WTC11 (cell line): ENCODE measurements around the gene CPHXL2. TPM values are rescaled to one million over a fixed set of nuclear protein-coding genes. Genes with fewer than 3 reads are reported as not detected.

Experiments used
- ATAC-seq: fragments of 200-7000 bp; cut with Tn5 transposase; 2 replicates; pipeline ENCODE4 v1.10.0; 2021; ENCODE audit warnings: mild to moderate bottlenecking, moderate library complexity
- CTCF ChIA-PET: fragments of 300-600 bp; sonication (Branson Sonifier 250); formaldehyde crosslinking; loops from one replicate; lab custom pipeline; 2021; ENCODE audit warnings: antibody characterized with exemption; lab: Charles Lee
- POLR2A ChIA-PET: fragments of 350-600 bp; sonication (Branson Sonifier 250); formaldehyde crosslinking; loops from one replicate; lab custom pipeline; 2021; ENCODE audit warnings: antibody characterized with exemption; lab: Charles Lee
- DNase-seq: peaks from one replicate; pipeline ENCODE4 v3.0.0; 2021; ENCODE audit warnings: low spot score
- H3K27ac Mint-ChIP-seq: 2 replicates; pipeline ENCODE4 v1.8.0; 2021; ENCODE audit warnings: mixed read lengths
- H3K27me3 Mint-ChIP-seq: 2 replicates; pipeline ENCODE4 v1.8.0; 2021; ENCODE audit warnings: low read depth, mild to moderate bottlenecking, moderate library complexity, mixed read lengths
- H3K36me3 Mint-ChIP-seq: 2 replicates; pipeline ENCODE4 v1.8.0; 2021; ENCODE audit warnings: mixed read lengths
- H3K4me1 Mint-ChIP-seq: 2 replicates; pipeline ENCODE4 v1.8.0; 2022; ENCODE audit warnings: mixed read lengths
- H3K4me3 Mint-ChIP-seq: 2 replicates; pipeline ENCODE4 v1.8.0; 2021; ENCODE audit warnings: mild to moderate bottlenecking, moderate library complexity, mixed read lengths
- H3K9me3 Mint-ChIP-seq: 2 replicates; pipeline ENCODE4 v1.8.0; 2021; ENCODE audit warnings: mixed read lengths
- GABPB1 ChIP-seq: sonication (generic); formaldehyde crosslinking; IDR thresholded peaks from 2 replicates; pipeline ENCODE4 v1.8.1; 2023; ENCODE audit warnings: mild to moderate bottlenecking, missing genetic modification reagents
- GTF2I ChIP-seq: fragments of 250-450 bp; sonication (Bioruptor Pico); conservative IDR thresholded peaks from 2 replicates; pipeline ENCODE4 v1.4.0; 2021; ENCODE audit warnings: mild to moderate bottlenecking
- NR2C2 ChIP-seq: sonication (generic); formaldehyde crosslinking; IDR thresholded peaks from 2 replicates; pipeline ENCODE4 v1.8.0; 2022; ENCODE audit warnings: mild to moderate bottlenecking, missing genetic modification reagents
- NR3C1 ChIP-seq: sonication (generic); formaldehyde crosslinking; conservative IDR thresholded peaks from 2 replicates; pipeline ENCODE4 v1.8.1; 2023; ENCODE audit warnings: low read depth, mild to moderate bottlenecking, missing genetic modification reagents
- SMAD3 ChIP-seq: sonication (generic); formaldehyde crosslinking; IDR thresholded peaks from 2 replicates; pipeline ENCODE4 v1.8.0; 2022; ENCODE audit warnings: missing genetic modification reagents, mild to moderate bottlenecking, borderline replicate concordance
- SP1 ChIP-seq: sonication (generic); formaldehyde crosslinking; conservative IDR thresholded peaks from 2 replicates; pipeline ENCODE4 v1.8.1; 2022; ENCODE audit warnings: missing genetic modification reagents
- TEAD4 ChIP-seq: sonication (generic); formaldehyde crosslinking; IDR thresholded peaks from 2 replicates; pipeline ENCODE4 v1.8.0; 2022; ENCODE audit warnings: mild to moderate bottlenecking, missing genetic modification reagents
- ZNF317 ChIP-seq: sonication (generic); formaldehyde crosslinking; IDR thresholded peaks from 2 replicates; pipeline ENCODE4 v1.8.1; 2023; ENCODE audit warnings: low read depth, mild to moderate bottlenecking, moderate library complexity, missing genetic modification reagents, borderline replicate concordance
- ZNF416 ChIP-seq: fragments of 250-450 bp; sonication (Bioruptor Pico); IDR thresholded peaks from 2 replicates; pipeline ENCODE4 v1.9.0; 2021; ENCODE audit warnings: mild to moderate bottlenecking, inconsistent platforms
- total RNA-seq: library from RNA; stranded (reverse); gene quantifications from 3 replicates; pipeline ENCODE4 v1.2.3, GENCODE V29; 2021
- TF ChIP-seq, protein P1 (sequence below): fragments of 250-450 bp; sonication (Bioruptor Pico); conservative IDR thresholded peaks from 2 replicates; pipeline ENCODE4 v1.9.0; 2021; ENCODE audit warnings: mild to moderate bottlenecking
- TF ChIP-seq, protein P2 (sequence below): sonication (generic); formaldehyde crosslinking; IDR thresholded peaks from 2 replicates; pipeline ENCODE4 v1.8.1; 2022; ENCODE audit warnings: missing genetic modification reagents, borderline replicate concordance
- TF ChIP-seq, protein P3 (sequence below): sonication (generic); formaldehyde crosslinking; conservative IDR thresholded peaks from 2 replicates; pipeline ENCODE4 v1.8.1; 2022; ENCODE audit warnings: mild to moderate bottlenecking, missing genetic modification reagents
- TF ChIP-seq, protein P4 (sequence below): fragments of 250-450 bp; sonication (Bioruptor Pico); IDR thresholded peaks from 2 replicates; pipeline ENCODE4 v1.9.0; 2021; ENCODE audit warnings: mild to moderate bottlenecking
- TF ChIP-seq, protein P5 (sequence below): sonication (generic); formaldehyde crosslinking; IDR thresholded peaks from 2 replicates; pipeline ENCODE4 v1.8.0; 2022; ENCODE audit warnings: mild to moderate bottlenecking, missing genetic modification reagents
- TF ChIP-seq, protein P6 (sequence below): sonication (generic); formaldehyde crosslinking; IDR thresholded peaks from 2 replicates; pipeline ENCODE4 v1.8.0; 2022; ENCODE audit warnings: mild to moderate bottlenecking, missing genetic modification reagents
- TF ChIP-seq, protein P7 (sequence below): sonication (generic); formaldehyde crosslinking; IDR thresholded peaks from 2 replicates; pipeline ENCODE4 v1.8.1; 2023; ENCODE audit warnings: mild to moderate bottlenecking, missing genetic modification reagents, borderline replicate concordance

The CPHXL2 gene
- total RNA-seq, 1 experiment from 2014 or later: not detected

DNA sequence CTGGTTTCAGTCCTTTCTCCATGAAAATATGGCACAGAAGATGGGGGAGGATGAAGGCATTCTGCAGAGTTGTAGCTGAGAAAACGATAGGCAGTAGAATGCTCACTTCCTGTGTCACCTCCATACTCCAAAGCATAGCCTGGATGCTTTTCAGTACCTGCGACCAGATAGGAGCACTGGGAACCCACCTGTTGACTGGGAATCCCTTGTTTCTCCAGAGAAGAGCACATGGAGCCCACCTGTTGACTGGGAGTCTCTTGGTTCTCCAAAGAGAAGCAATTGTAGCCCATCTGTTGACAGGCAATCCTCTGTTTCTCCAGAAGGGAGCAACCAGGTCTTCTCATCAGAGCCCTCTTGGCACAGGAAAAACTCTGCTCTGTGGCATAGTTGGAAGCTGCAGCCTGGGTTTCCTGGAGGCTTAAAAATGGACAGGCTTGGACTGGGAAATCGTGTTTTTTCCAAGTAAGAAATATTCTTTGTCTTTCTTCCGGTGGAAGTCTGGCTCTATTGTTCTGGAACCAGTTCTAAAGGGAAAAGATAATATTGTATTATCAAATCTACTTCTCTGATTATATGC lies 16.0 kb downstream of the CPHXL2 start:
- CTCF ChIA-PET: no interaction called here
- POLR2A ChIA-PET: interaction anchor here (0.6 kb wide), 1 partner anchor 124 kb away, joined by 4 read pairs; no protein-coding TSS in a partner anchor
- ATAC-seq: no peak
- no peak for DNase-seq
- TF ChIP-seq ZNF317 (CRISPR knock-in tag) (no peak), NR2C2 (CRISPR knock-in tag) (no peak), GABPB1 (CRISPR knock-in tag) (no peak)
- TF ChIP-seq, all 79 proteins: peak for 0
- no peaks in the 10 kb centered on the region for H3K4me1 Mint-ChIP-seq
- no peak overlapping the region for H3K27ac Mint-ChIP-seq
- no peak overlapping the region for H3K4me3 Mint-ChIP-seq
- peaks cover 20% of the 10 kb centered on the region for H3K36me3 Mint-ChIP-seq
- H3K27me3 Mint-ChIP-seq: no peaks in the 10 kb centered on the region; the same call in 1 of the 2 replicates
- H3K9me3 Mint-ChIP-seq: peaks cover 13% of the 10 kb centered on the region

DNA sequence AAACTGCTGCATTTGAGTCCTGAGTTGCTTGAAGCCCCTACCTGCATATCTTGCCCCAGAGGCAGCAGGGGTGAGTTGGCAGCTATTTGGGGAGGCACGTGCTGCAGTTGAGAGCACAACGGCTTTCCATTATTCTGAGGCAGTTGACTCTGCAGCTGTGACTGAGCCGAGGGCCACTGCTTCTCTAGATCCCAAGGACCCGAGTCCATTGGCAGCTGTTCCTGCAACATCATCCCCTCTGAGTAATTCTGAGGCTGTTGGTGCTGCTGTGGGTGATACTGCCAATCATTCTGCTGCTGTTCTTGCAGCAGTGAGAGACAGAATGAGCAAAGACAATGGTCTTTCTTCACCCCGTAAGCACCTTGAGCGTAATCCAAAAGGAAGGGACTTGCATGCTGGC lies 16.5 kb downstream of the CPHXL2 start:
- Mint-ChIP-seq H3K27ac (no peak overlapping the region), H3K4me3 (no peak overlapping the region), H3K27me3 (no peaks in the 10 kb centered on the region; the same call in 1 of the 2 replicates), H3K9me3 (peaks cover 11% of the 10 kb centered on the region), H3K36me3 (peaks cover 24% of the 10 kb centered on the region), H3K4me1 (no peaks in the 10 kb centered on the region)
- no peak for TF ChIP-seq GTF2I
- TF ChIP-seq, protein P1, sequence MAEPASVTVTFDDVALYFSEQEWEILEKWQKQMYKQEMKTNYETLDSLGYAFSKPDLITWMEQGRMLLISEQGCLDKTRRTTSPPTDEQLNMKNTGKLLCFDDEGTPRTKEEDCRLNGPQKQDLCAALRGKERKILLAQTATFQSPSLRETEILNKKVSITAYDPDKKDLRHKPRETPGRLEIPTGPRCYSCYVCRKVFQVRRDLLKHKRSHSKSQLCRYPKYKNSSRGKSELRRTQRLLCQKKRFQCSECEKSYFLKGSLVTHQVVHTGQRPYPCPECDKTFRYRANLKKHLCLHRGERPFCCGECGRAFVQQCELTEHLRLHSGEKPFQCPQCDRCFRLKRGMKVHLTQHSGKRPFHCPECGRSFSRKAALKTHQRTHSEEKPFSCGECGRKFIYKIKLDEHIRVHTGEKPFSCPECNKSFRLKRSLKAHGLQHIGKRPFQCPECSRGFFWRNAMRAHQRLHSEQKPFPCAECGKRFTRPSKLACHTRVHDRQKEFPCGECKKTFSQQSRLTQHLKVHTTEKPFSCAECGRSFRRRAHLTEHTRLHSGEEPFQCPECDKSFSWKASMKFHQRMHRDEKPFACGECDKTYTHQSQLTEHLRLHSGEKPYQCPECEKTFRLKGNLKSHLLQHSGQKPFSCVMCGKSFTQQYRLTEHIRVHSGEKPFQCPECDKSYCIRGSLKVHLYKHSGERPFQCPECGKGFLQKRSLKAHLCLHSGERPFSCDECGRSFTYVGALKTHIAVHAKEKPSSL: no peak
- TF ChIP-seq, protein P2, sequence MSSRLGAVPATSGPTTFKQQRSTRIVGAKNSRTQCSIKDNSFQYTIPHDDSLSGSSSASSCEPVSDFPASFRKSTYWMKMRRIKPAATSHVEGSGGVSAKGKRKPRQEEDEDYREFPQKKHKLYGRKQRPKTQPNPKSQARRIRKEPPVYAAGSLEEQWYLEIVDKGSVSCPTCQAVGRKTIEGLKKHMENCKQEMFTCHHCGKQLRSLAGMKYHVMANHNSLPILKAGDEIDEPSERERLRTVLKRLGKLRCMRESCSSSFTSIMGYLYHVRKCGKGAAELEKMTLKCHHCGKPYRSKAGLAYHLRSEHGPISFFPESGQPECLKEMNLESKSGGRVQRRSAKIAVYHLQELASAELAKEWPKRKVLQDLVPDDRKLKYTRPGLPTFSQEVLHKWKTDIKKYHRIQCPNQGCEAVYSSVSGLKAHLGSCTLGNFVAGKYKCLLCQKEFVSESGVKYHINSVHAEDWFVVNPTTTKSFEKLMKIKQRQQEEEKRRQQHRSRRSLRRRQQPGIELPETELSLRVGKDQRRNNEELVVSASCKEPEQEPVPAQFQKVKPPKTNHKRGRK (CRISPR knock-in tag): no peak
- TF ChIP-seq SMAD3 (CRISPR knock-in tag): no peak
- no peak for DNase-seq
- ChIA-PET POLR2A (interaction anchor here (0.6 kb wide), 2 partner anchors 104 to 124 kb away, joined by 4 read pairs; no protein-coding TSS in a partner anchor), CTCF (no interaction called here)
- no peak for ATAC-seq

DNA sequence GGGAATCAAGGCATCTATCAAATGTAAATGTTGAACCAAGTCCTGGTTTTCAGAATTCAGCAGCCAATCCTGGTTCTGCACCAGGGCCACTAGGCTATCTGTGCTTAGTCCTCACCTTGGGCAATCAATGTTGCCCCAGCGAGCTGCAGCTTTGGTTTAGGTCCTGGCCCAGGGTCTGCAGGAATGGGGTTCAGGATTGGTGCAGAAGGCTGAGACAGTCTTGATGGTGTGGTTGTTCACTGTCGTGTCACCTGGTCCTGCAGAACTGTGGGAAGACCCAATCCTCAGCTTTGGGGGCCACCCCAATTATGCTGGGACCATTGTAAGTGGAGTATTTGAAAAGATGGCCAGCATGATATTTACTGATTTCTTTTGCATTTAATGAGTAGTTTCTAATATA lies 18.6 kb downstream of the CPHXL2 start:
- H3K36me3 Mint-ChIP-seq: peaks cover 39% of the 10 kb centered on the region
- ChIA-PET CTCF (no interaction called here), POLR2A (no interaction called here)
- ATAC-seq (no peak), DNase-seq (no peak)
- H3K9me3 Mint-ChIP-seq: no peaks in the 10 kb centered on the region
- no peak overlapping the region for H3K4me3 Mint-ChIP-seq
- no peaks in the 10 kb centered on the region for H3K27me3 Mint-ChIP-seq
- H3K27ac Mint-ChIP-seq: no peak overlapping the region
- no peaks in the 10 kb centered on the region for H3K4me1 Mint-ChIP-seq
- TF ChIP-seq, protein P3, sequence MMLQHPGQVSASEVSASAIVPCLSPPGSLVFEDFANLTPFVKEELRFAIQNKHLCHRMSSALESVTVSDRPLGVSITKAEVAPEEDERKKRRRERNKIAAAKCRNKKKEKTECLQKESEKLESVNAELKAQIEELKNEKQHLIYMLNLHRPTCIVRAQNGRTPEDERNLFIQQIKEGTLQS (CRISPR knock-in tag): no peak
- TF ChIP-seq, protein P4, sequence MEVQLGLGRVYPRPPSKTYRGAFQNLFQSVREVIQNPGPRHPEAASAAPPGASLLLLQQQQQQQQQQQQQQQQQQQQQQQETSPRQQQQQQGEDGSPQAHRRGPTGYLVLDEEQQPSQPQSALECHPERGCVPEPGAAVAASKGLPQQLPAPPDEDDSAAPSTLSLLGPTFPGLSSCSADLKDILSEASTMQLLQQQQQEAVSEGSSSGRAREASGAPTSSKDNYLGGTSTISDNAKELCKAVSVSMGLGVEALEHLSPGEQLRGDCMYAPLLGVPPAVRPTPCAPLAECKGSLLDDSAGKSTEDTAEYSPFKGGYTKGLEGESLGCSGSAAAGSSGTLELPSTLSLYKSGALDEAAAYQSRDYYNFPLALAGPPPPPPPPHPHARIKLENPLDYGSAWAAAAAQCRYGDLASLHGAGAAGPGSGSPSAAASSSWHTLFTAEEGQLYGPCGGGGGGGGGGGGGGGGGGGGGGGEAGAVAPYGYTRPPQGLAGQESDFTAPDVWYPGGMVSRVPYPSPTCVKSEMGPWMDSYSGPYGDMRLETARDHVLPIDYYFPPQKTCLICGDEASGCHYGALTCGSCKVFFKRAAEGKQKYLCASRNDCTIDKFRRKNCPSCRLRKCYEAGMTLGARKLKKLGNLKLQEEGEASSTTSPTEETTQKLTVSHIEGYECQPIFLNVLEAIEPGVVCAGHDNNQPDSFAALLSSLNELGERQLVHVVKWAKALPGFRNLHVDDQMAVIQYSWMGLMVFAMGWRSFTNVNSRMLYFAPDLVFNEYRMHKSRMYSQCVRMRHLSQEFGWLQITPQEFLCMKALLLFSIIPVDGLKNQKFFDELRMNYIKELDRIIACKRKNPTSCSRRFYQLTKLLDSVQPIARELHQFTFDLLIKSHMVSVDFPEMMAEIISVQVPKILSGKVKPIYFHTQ (CRISPR knock-in tag): no peak
- TF ChIP-seq, protein P5, sequence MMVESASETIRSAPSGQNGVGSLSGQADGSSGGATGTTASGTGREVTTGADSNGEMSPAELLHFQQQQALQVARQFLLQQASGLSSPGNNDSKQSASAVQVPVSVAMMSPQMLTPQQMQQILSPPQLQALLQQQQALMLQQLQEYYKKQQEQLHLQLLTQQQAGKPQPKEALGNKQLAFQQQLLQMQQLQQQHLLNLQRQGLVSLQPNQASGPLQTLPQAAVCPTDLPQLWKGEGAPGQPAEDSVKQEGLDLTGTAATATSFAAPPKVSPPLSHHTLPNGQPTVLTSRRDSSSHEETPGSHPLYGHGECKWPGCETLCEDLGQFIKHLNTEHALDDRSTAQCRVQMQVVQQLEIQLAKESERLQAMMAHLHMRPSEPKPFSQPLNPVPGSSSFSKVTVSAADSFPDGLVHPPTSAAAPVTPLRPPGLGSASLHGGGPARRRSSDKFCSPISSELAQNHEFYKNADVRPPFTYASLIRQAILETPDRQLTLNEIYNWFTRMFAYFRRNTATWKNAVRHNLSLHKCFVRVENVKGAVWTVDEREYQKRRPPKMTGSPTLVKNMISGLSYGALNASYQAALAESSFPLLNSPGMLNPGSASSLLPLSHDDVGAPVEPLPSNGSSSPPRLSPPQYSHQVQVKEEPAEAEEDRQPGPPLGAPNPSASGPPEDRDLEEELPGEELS (CRISPR knock-in tag): no peak
- TF ChIP-seq NR3C1 (CRISPR knock-in tag): no peak
- TF ChIP-seq, protein P6, sequence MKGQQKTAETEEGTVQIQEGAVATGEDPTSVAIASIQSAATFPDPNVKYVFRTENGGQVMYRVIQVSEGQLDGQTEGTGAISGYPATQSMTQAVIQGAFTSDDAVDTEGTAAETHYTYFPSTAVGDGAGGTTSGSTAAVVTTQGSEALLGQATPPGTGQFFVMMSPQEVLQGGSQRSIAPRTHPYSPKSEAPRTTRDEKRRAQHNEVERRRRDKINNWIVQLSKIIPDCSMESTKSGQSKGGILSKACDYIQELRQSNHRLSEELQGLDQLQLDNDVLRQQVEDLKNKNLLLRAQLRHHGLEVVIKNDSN (CRISPR knock-in tag): no peak
- TF ChIP-seq ZNF416: no peak
- TF ChIP-seq, protein P7, sequence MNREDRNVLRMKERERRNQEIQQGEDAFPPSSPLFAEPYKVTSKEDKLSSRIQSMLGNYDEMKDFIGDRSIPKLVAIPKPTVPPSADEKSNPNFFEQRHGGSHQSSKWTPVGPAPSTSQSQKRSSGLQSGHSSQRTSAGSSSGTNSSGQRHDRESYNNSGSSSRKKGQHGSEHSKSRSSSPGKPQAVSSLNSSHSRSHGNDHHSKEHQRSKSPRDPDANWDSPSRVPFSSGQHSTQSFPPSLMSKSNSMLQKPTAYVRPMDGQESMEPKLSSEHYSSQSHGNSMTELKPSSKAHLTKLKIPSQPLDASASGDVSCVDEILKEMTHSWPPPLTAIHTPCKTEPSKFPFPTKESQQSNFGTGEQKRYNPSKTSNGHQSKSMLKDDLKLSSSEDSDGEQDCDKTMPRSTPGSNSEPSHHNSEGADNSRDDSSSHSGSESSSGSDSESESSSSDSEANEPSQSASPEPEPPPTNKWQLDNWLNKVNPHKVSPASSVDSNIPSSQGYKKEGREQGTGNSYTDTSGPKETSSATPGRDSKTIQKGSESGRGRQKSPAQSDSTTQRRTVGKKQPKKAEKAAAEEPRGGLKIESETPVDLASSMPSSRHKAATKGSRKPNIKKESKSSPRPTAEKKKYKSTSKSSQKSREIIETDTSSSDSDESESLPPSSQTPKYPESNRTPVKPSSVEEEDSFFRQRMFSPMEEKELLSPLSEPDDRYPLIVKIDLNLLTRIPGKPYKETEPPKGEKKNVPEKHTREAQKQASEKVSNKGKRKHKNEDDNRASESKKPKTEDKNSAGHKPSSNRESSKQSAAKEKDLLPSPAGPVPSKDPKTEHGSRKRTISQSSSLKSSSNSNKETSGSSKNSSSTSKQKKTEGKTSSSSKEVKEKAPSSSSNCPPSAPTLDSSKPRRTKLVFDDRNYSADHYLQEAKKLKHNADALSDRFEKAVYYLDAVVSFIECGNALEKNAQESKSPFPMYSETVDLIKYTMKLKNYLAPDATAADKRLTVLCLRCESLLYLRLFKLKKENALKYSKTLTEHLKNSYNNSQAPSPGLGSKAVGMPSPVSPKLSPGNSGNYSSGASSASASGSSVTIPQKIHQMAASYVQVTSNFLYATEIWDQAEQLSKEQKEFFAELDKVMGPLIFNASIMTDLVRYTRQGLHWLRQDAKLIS: no peak
- no peak for TF ChIP-seq TEAD4
- no peak for TF ChIP-seq SP1 (CRISPR knock-in tag)
